ENCODE data around the gene MTHFD2. TPM values are rescaled to one million over a fixed set of nuclear protein-coding genes. Genes with fewer than 3 reads are reported as not detected.
A peak's percentile ranks its signal among the peaks of the same experiment; 100 is the strongest.

MTHFD2 gene
- total RNA-seq, 1 donor from 2014 or later: 223 TPM

DNA sequence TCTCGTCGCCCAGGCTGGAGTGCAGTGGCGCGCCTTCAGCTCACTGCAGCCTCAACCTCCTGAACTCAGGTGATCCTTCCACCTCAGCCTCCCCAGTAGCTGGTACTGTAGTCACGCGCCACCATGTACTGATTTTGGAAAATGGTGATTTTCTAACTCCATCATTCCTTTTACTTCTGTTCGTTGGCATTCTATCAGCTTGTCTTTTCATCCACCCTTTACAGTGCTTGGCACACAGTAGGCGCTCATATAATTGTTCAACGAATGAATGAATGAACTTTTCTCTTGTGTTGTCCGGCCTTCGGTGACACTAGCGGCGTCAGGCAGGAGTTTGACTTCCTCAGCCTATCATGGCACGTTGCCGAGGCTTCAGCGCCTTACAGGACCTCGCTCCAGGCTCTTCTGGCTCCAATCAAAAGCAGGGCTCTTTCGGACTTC lies 373 bp upstream of the MTHFD2 start:
- H3K4me1 Mint-ChIP-seq (ENCODE audit: unreplicated experiment): peaks cover 38% of the 10 kb centered on the region
- H3K9me3 Mint-ChIP-seq (ENCODE audit: unreplicated experiment): no peaks in the 10 kb centered on the region
- TF ChIP-seq, protein P1, sequence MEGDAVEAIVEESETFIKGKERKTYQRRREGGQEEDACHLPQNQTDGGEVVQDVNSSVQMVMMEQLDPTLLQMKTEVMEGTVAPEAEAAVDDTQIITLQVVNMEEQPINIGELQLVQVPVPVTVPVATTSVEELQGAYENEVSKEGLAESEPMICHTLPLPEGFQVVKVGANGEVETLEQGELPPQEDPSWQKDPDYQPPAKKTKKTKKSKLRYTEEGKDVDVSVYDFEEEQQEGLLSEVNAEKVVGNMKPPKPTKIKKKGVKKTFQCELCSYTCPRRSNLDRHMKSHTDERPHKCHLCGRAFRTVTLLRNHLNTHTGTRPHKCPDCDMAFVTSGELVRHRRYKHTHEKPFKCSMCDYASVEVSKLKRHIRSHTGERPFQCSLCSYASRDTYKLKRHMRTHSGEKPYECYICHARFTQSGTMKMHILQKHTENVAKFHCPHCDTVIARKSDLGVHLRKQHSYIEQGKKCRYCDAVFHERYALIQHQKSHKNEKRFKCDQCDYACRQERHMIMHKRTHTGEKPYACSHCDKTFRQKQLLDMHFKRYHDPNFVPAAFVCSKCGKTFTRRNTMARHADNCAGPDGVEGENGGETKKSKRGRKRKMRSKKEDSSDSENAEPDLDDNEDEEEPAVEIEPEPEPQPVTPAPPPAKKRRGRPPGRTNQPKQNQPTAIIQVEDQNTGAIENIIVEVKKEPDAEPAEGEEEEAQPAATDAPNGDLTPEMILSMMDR (IDR thresholded peaks at IDR 0.05): no peak
- peak overlapping the region; percentile 98 for H3K4me3 Mint-ChIP-seq (ENCODE audit: unreplicated experiment)
- peaks cover 4% of the 10 kb centered on the region for H3K36me3 Mint-ChIP-seq (ENCODE audit: unreplicated experiment)
- no peak for DNase-seq (ENCODE audit: extremely low spot score, unreplicated experiment)
- H3K27me3 Mint-ChIP-seq (ENCODE audit: unreplicated experiment): no peaks in the 10 kb centered on the region
- H3K27ac Mint-ChIP-seq (ENCODE audit: unreplicated experiment): peak overlapping the region; percentile 100

DNA sequence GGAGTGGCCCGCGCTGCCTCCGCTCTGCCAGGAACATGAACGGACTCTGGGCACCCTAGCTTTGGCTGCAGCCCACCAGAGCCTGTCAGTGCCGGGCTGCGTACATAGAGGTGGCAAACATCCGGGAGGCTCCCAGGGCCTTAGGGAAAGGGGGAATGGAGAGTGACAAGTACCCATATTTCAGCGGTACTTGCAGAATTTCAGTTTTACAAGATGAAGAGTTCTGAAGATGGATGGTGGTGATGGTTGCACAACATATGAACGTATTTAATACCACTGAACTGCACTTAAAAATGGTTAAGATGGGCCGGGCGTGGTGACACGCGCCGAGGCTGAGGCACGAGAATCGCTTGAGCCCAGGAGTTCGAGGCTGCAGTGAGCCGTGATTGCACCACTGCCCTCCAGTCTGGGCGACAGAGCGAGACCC lies 873 bp downstream of the MTHFD2 start:
- no peaks in the 10 kb centered on the region for H3K9me3 Mint-ChIP-seq (ENCODE audit: unreplicated experiment)
- peak overlapping the region; percentile 100 for H3K27ac Mint-ChIP-seq (ENCODE audit: unreplicated experiment)
- peaks cover 48% of the 10 kb centered on the region for H3K4me1 Mint-ChIP-seq (ENCODE audit: unreplicated experiment)
- peaks cover 9% of the 10 kb centered on the region for H3K36me3 Mint-ChIP-seq (ENCODE audit: unreplicated experiment)
- peak overlapping the region; percentile 98 for H3K4me3 Mint-ChIP-seq (ENCODE audit: unreplicated experiment)
- no peak for DNase-seq (ENCODE audit: extremely low spot score, unreplicated experiment)
- no peaks in the 10 kb centered on the region for H3K27me3 Mint-ChIP-seq (ENCODE audit: unreplicated experiment)
- TF ChIP-seq, protein P1 (IDR thresholded peaks at IDR 0.05): no peak

DNA sequence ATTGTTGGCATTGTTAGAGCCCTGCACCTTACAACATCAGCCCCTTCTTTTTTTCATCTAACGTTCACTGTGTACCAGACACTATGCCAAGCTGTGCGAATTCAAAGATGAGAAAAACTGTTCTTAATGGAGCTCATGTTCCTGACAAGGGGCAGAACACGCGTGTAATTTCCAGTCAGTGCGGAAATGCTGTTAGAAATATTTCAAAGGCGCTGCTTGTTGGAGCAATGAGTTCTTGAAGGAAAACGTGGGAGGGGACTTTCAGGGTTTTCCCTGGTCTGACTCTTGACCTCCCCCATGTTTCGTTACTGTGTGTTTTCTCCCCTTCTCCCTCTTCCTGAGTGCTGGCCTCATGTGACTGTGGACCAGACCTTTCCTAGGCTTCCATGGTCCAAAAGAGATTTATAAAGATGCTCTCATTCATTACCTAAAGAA lies 1.5 kb downstream of the MTHFD2 start:
- no peak for DNase-seq (ENCODE audit: extremely low spot score, unreplicated experiment)
- Mint-ChIP-seq H3K27ac (ENCODE audit: unreplicated experiment) (peak overlapping the region; percentile 100), H3K4me3 (ENCODE audit: unreplicated experiment) (peak overlapping the region; percentile 98), H3K27me3 (ENCODE audit: unreplicated experiment) (no peaks in the 10 kb centered on the region), H3K4me1 (ENCODE audit: unreplicated experiment) (peaks cover 52% of the 10 kb centered on the region), H3K36me3 (ENCODE audit: unreplicated experiment) (peaks cover 15% of the 10 kb centered on the region), H3K9me3 (ENCODE audit: unreplicated experiment) (no peaks in the 10 kb centered on the region)
- TF ChIP-seq, protein P1 (IDR thresholded peaks at IDR 0.05): no peak

DNA sequence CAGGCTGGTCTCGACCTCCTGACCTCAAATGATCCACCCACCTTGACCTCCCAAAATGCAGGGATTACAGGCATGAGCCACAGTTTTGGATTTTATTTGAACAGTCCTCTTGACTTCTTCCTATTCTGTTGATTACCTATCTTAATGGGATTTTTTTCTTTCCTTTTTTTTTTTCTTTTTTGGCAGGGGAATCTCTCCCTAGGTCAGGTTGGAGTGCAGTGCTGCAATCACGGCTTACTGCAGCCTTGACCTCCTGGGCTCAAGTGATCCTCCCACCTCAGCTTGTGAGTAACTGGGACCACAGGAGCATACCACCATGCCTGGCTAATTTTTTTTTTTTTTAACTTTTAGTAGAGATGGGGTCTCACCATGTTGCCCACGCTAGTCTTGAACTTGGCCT lies 2.8 kb downstream of the MTHFD2 start:
- no peaks in the 10 kb centered on the region for H3K27me3 Mint-ChIP-seq (ENCODE audit: unreplicated experiment)
- peaks cover 65% of the 10 kb centered on the region for H3K4me1 Mint-ChIP-seq (ENCODE audit: unreplicated experiment)
- DNase-seq (ENCODE audit: extremely low spot score, unreplicated experiment): peak; percentile 36
- peak overlapping the region; percentile 82 for H3K27ac Mint-ChIP-seq (ENCODE audit: unreplicated experiment)
- no peaks in the 10 kb centered on the region for H3K9me3 Mint-ChIP-seq (ENCODE audit: unreplicated experiment)
- peak overlapping the region; percentile 98 for H3K4me3 Mint-ChIP-seq (ENCODE audit: unreplicated experiment)
- H3K36me3 Mint-ChIP-seq (ENCODE audit: unreplicated experiment): peaks cover 20% of the 10 kb centered on the region
- TF ChIP-seq, protein P1 (IDR thresholded peaks at IDR 0.05): no peak

DNA sequence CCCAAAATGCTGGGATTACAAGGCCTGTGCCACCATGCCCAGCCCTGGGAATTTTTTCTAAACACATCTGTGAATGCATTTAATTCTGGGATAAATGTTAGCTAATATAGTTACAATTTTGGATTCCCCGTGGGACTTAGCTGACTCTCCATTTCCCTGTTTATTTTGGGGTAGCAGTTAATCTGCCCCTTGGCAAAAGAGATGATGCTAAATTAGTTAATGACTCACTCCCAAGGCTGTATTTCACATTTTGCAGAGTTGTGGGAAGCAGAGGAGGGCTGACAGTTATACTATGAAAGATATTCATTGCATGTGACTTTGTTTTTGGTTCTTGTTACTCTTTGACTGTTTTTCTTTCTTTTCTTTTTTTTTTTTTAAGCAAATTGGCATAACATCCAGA lies 3.2 kb downstream of the MTHFD2 start:
- peak overlapping the region; percentile 82 for H3K27ac Mint-ChIP-seq (ENCODE audit: unreplicated experiment)
- no peak for DNase-seq (ENCODE audit: extremely low spot score, unreplicated experiment)
- H3K27me3 Mint-ChIP-seq (ENCODE audit: unreplicated experiment): no peaks in the 10 kb centered on the region
- peak overlapping the region; percentile 98 for H3K4me3 Mint-ChIP-seq (ENCODE audit: unreplicated experiment)
- no peaks in the 10 kb centered on the region for H3K9me3 Mint-ChIP-seq (ENCODE audit: unreplicated experiment)
- TF ChIP-seq, protein P1 (IDR thresholded peaks at IDR 0.05): no peak
- peaks cover 69% of the 10 kb centered on the region for H3K4me1 Mint-ChIP-seq (ENCODE audit: unreplicated experiment)
- peaks cover 24% of the 10 kb centered on the region for H3K36me3 Mint-ChIP-seq (ENCODE audit: unreplicated experiment)
